GM12878 (cell line): Measurements from ENCODE around the gene ZNF621. TPM values are rescaled to one million over a fixed set of nuclear protein-coding genes. Genes with fewer than 3 reads are reported as not detected.

ENCODE experiments used
- ATAC-seq: fragments of 200-7000 bp; cut with Tn5 transposase; 3 replicates; pipeline ENCODE4 v1.9.1; 2020; ENCODE audit warnings: mild to moderate bottlenecking, moderate library complexity
- BruUV-seq: library from RNA; stranded (reverse); fragments of 400-500 nt; replicated peaks from 2 replicates; lab custom pipeline; 2021; lab: Mats Ljungman, UMichigan
- CTCF ChIA-PET: fragments of 300-600 bp; sonication (Branson Sonifier 250); formaldehyde crosslinking; extraction: SDS; loops from one replicate; lab custom pipeline; 2021; ENCODE audit warnings: inconsistent platforms; lab: Yijun Ruan, JAX
- POLR2A ChIA-PET: fragments of 350-600 bp; formaldehyde crosslinking; extraction: SDS; loops from one replicate; lab custom pipeline; 2021; ENCODE audit warnings: inconsistent platforms; lab: Charles Lee
- RAD21 ChIA-PET: fragments of 300-600 bp; sonication (Branson Sonifier 250); formaldehyde crosslinking; loops from one replicate; lab custom pipeline; 2023; ENCODE audit warnings: antibody characterized with exemption; ENCODE audit not compliant: unreplicated experiment; lab: Charles Lee
- SMC1A ChIA-PET: fragments of 300-600 bp; sonication (Branson Sonifier 250); formaldehyde crosslinking; loops from one replicate; lab custom pipeline; 2023; ENCODE audit not compliant: unreplicated experiment, uncharacterized antibody; lab: Charles Lee
- DNase-seq: peaks from one replicate; pipeline ENCODE4 v3.0.0-alpha.2; 2011; ENCODE audit warnings: low read depth, low spot score
- FAIRE-seq: peaks from 3 replicates; lab custom pipeline; 2011; peaks lifted over from hg19 to GRCh38; lab: Jason Lieb, UNC
- H2AFZ ChIP-seq: 2 replicates; pipeline ENCODE4 v1.6.0; 2011; ENCODE audit warnings: low read depth, low read length, control low read depth; ENCODE audit not compliant: control insufficient read depth
- H3K27ac ChIP-seq: 2 replicates; pipeline ENCODE4 v1.5.1; 2011; ENCODE audit warnings: control low read depth; ENCODE audit not compliant: control insufficient read depth, insufficient read depth
- H3K27me3 ChIP-seq, 2 experiments: replicated peaks in 1 of 2; 2 replicates each; pipeline versions ENCODE4 v1.6.0 to v1.6.1; 2011; ENCODE audit warnings: low read length in 1 of 2; ENCODE audit not compliant: control insufficient read depth in 2 of 2, insufficient read depth in 2 of 2
- H3K36me3 ChIP-seq, 2 experiments: 2 replicates each; pipeline ENCODE4 v1.5.1; 2011; ENCODE audit warnings: low read length in 1 of 2; ENCODE audit not compliant: control insufficient read depth in 2 of 2, insufficient read depth in 2 of 2
- H3K4me1 ChIP-seq: 2 replicates; pipeline ENCODE4 v1.6.1; 2011; ENCODE audit warnings: mild to moderate bottlenecking, low read length, moderate library complexity, mixed read lengths; ENCODE audit not compliant: control insufficient read depth, insufficient read depth
- H3K4me2 ChIP-seq: 2 replicates; pipeline ENCODE4 v1.6.0; 2011; ENCODE audit warnings: control low read depth; ENCODE audit not compliant: control insufficient read depth, insufficient read depth
- H3K4me3 ChIP-seq: fragments of 200-600 bp; sonication (generic); 2 replicates; pipeline ENCODE4 v1.5.1; 2016
- H3K79me2 ChIP-seq: 2 replicates; pipeline ENCODE4 v1.6.0; 2011; ENCODE audit warnings: low read length; ENCODE audit not compliant: control insufficient read depth, insufficient read depth
- H3K9ac ChIP-seq: 2 replicates; pipeline ENCODE4 v1.8.0; 2011; ENCODE audit warnings: low read length, control low read depth, mixed read lengths; ENCODE audit not compliant: control insufficient read depth, insufficient read depth
- H3K9me3 ChIP-seq: replicated peaks from 3 replicates; pipeline ENCODE4 v1.5.1; 2011; ENCODE audit warnings: mild to moderate bottlenecking, low read length; ENCODE audit not compliant: control insufficient read depth, insufficient read depth
- H4K20me1 ChIP-seq: 2 replicates; pipeline ENCODE4 v1.6.0; 2011; ENCODE audit not compliant: control insufficient read depth, insufficient read depth
- BMI1 ChIP-seq: fragments of 450-650 bp; IDR thresholded peaks from 2 replicates; pipeline ENCODE4 v1.6.1; 2016; ENCODE audit warnings: mild to moderate bottlenecking, moderate library complexity, borderline replicate concordance
- CBFB ChIP-seq: IDR thresholded peaks from 2 replicates; pipeline ENCODE4 v1.6.1; 2016; ENCODE audit warnings: antibody characterized with exemption, low read depth
- CBX5 ChIP-seq: sonication (generic); IDR thresholded peaks from 2 replicates; pipeline ENCODE4 v1.6.1; 2016; ENCODE audit warnings: low read depth, moderate library complexity, mild to moderate bottlenecking, inconsistent platforms
- CHD1 ChIP-seq: IDR thresholded peaks from 2 replicates; pipeline ENCODE4 v1.6.1; 2012; ENCODE audit warnings: low read depth, low read length, improper control_type of control experiment
- CREM ChIP-seq: IDR thresholded peaks from 2 replicates; pipeline ENCODE4 v1.6.1; 2014; ENCODE audit warnings: antibody characterized with exemption, low read depth
- NFYB ChIP-seq: IDR thresholded peaks from 2 replicates; pipeline ENCODE4 v1.6.1; 2011; ENCODE audit warnings: low read depth, mild to moderate bottlenecking, low read length, improper control_type of control experiment, moderate library complexity; ENCODE audit not compliant: insufficient read depth
- NR2F1 ChIP-seq: fragments of 450-650 bp; conservative IDR thresholded peaks from 2 replicates; pipeline ENCODE4 v1.6.1; 2017; ENCODE audit warnings: mild to moderate bottlenecking
- RAD21 ChIP-seq: IDR thresholded peaks from 2 replicates; pipeline ENCODE4 v1.6.1; 2011; ENCODE audit warnings: mild to moderate bottlenecking, low read depth, low read length, moderate library complexity; ENCODE audit not compliant: insufficient read depth
- SMARCA5 ChIP-seq: fragments of 450-650 bp; IDR thresholded peaks from 2 replicates; pipeline ENCODE4 v1.6.1; 2017; ENCODE audit warnings: mild to moderate bottlenecking
- TCF7 ChIP-seq: IDR thresholded peaks from 2 replicates; pipeline ENCODE4 v1.6.1; 2014; ENCODE audit warnings: antibody characterized with exemption, borderline replicate concordance
- YY1 ChIP-seq: IDR thresholded peaks from 2 replicates; pipeline ENCODE4 v1.6.1; 2011; ENCODE audit warnings: low read depth, mild to moderate bottlenecking, low read length
- ZNF217 ChIP-seq: fragments of 450-650 bp; IDR thresholded peaks from 2 replicates; pipeline ENCODE4 v1.6.1; 2017; ENCODE audit warnings: antibody characterized with exemption, mild to moderate bottlenecking
- ZNF384 ChIP-seq: IDR thresholded peaks from 2 replicates; pipeline ENCODE4 v1.6.1; 2012; ENCODE audit warnings: low read depth, mild to moderate bottlenecking, low read length, improper control_type of control experiment, borderline replicate concordance
- WGBS: methylation state at CpG from one replicate; pipeline ENCODE4 v1.1.6; 2016; ENCODE audit warnings: low lambda C conversion rate; ENCODE audit not compliant: insufficient replicate concordance, insufficient coverage; ENCODE audit errors: missing lambda C conversion rate; 5-methylcytosine and 5-hydroxymethylcytosine counted together
- in situ Hi-C: fragments of 300-500 bp; cut with MboI; formaldehyde crosslinking; loops from 9 replicates; pipeline ENCODE4 v1.14.3; 2018; ENCODE audit warnings: mixed read lengths
- intact Hi-C: fragments of 100-400 bp; cut with micrococcal nuclease; formaldehyde crosslinking; loops from one replicate; pipeline ENCODE4 v1.14.2; 2022; ENCODE audit not compliant: unreplicated experiment
- polyA plus RNA-seq, 11 experiments: library from polyadenylated mRNA; depleted of rRNA in 4 of 11; unstranded in 6 of 11; stranded (reverse) in 5 of 11; fragments of >200 nt; fragmentation: Nextera tagmentation in 4 of 11; fragmentation: Illumina TruSeq in 1 of 11; extraction: Ambion mirVana in 4 of 11; extraction: Trizol in 1 of 11; gene quantifications; 1 replicate in 1 of 11; 2 replicates in 10 of 11; pipeline versions ENCODE4 v1.2.1 to v1.2.3, GENCODE V29; 2011 to 2016; ENCODE audit warnings: inconsistent platforms in 2 of 11, missing spikeins in 2 of 11, low read depth in 1 of 11
- total RNA-seq, 4 experiments: library from RNA; depleted of rRNA in 3 of 4; stranded (reverse); fragments of >200 nt in 3 of 4; fragmentation: Illumina TruSeq in 1 of 4; extraction: Trizol in 1 of 4; gene quantifications; 2 replicates each; pipeline versions ENCODE4 v1.2.1 to v1.2.3, GENCODE V29; 2013 to 2021

The ZNF621 gene
- total and polyA plus RNA-seq, 10 of the 15 experiments (the other 5 are each of a cell fraction or from before 2014, with no cell fraction given) = 2.9 to 26.3 (median 11.9) TPM

- no peak for TF ChIP-seq TCF7
- peak; percentile 99 for TF ChIP-seq RAD21
- TF ChIP-seq SMARCA5 = no peak
- TF ChIP-seq YY1 = peak; percentile 72; the same call in 1 of the 2 replicates
- no peak for TF ChIP-seq ZNF384
- TF ChIP-seq CBX5 = no peak
- no peak for TF ChIP-seq CREM
- TF ChIP-seq, all 136 proteins: peak for 5
These were observed 55.8 kb downstream of the ZNF621 start (continued) for GRCh38 chr3:40580494-40581091.

- FAIRE-seq (no peak), ATAC-seq (no peak), DNase-seq (no peak)
- ChIA-PET SMC1A (interaction anchor here (0.6 to 1.9 kb wide), 8 partner anchors 11 to 1294 kb away, joined by 3 to 6 read pairs (median 3); no protein-coding TSS in a partner anchor), POLR2A (no interaction called here), RAD21 (interaction anchor here (0.6 to 1.3 kb wide), 2 partner anchors 817 to 1299 kb away, joined by 3 to 6 read pairs; no protein-coding TSS in a partner anchor), CTCF (interaction anchor here (0.9 to 9.1 kb wide), 15 partner anchors 11 to 1302 kb away, joined by 3 to 103 read pairs (median 4); no protein-coding TSS in a partner anchor)
- H2AFZ ChIP-seq = no peak overlapping the region
- no peak for TF ChIP-seq CBFB
- TF ChIP-seq NR2F1 = no peak
- no peak for TF ChIP-seq ZNF217
- no peak for TF ChIP-seq CHD1
- no peak for TF ChIP-seq NFYB
- TF ChIP-seq BMI1 = no peak
- in situ Hi-C loops = loop anchor here (5.0 to 25.0 kb wide), 3 partner anchors 254 to 1531 kb away; no protein-coding TSS in a partner anchor
- no TSS peak for BruUV-seq
- H3K9ac ChIP-seq = no peak overlapping the region
- no peak overlapping the region for H3K4me2 ChIP-seq
- no peaks in the 10 kb centered on the region for H3K79me2 ChIP-seq
- no peaks in the 10 kb centered on the region; a peak in 2 of 4 replicates for H3K27me3 ChIP-seq
- H3K9me3 ChIP-seq = no peaks in the 10 kb centered on the region
- no peak overlapping the region for H3K27ac ChIP-seq
- WGBS = 40% methylated on average over 1 of the region's 1 CpG
- no peaks in the 10 kb centered on the region for H3K4me1 ChIP-seq
- H3K36me3 ChIP-seq = no peaks in the 10 kb centered on the region
- intact Hi-C loops = loop anchor here (5.0 to 10.0 kb wide), 3 partner anchors 134 to 654 kb away; no protein-coding TSS in a partner anchor
- no peaks in the 10 kb centered on the region for H4K20me1 ChIP-seq
- H3K4me3 ChIP-seq = no peak overlapping the region
These were observed 56.4 kb downstream of the ZNF621 start for GRCh38 chr3:40581166-40581565.
